IPS-20b (cell line): ENCODE measurements around the gene RXFP4.
A peak's percentile ranks its signal among the peaks of the same experiment; 100 is the strongest.
"Not testable (repeated sequence)": the region's sequence is repeated elsewhere in the genome, so short reads cannot be mapped to it uniquely, and the experiment has no call there.

Experiments used
- H3K27ac ChIP-seq: one replicate; pipeline ENCODE4 v1.5.1; 2013; ENCODE audit warnings: low read length
- H3K27me3 ChIP-seq: 2 replicates; pipeline ENCODE4 v1.6.1; 2013; ENCODE audit warnings: mild to moderate bottlenecking, low read length, inconsistent platforms; ENCODE audit not compliant: insufficient read depth
- H3K36me3 ChIP-seq: 2 replicates; pipeline ENCODE4 v1.6.1; 2013; ENCODE audit warnings: low read depth, mild to moderate bottlenecking, inconsistent platforms, low read length, moderate library complexity; ENCODE audit not compliant: insufficient read depth
- H3K4me1 ChIP-seq: 2 replicates; pipeline ENCODE4 v1.6.1; 2013; ENCODE audit warnings: mild to moderate bottlenecking, control low read depth, inconsistent platforms, low read length, moderate library complexity; ENCODE audit not compliant: insufficient read depth
- H3K4me3 ChIP-seq: 2 replicates; pipeline ENCODE4 v1.5.1; 2013; ENCODE audit warnings: mild to moderate bottlenecking, low read length, inconsistent platforms
- H3K9ac ChIP-seq: 2 replicates; pipeline ENCODE4 v1.6.1; 2013; ENCODE audit warnings: low read depth, mild to moderate bottlenecking, inconsistent platforms, low read length, moderate library complexity
- H3K9me3 ChIP-seq: 2 replicates; pipeline ENCODE4 v1.6.1; 2013; ENCODE audit warnings: mild to moderate bottlenecking, low read depth, low read length, inconsistent platforms; ENCODE audit not compliant: insufficient read depth

Gene RXFP4

GRCh38 chr1:155983191-155984024 lies 42.0 kb downstream of the RXFP4 start:
- Histone ChIP-seq H3K27ac (peak overlapping the region; percentile 11), H3K4me1 (peaks cover 23% of the 10 kb centered on the region; the same call in 1 of the 2 replicates), H3K36me3 (no peaks in the 10 kb centered on the region), H3K27me3 (no peaks in the 10 kb centered on the region), H3K9ac (peak overlapping the region; percentile 66; the same call in 1 of the 2 replicates), H3K4me3 (peak overlapping the region; percentile 50; the same call in 1 of the 2 replicates), H3K9me3 (no peaks in the 10 kb centered on the region)

GRCh38 chr1:155984341-155984740 lies 42.9 kb downstream of the RXFP4 start:
- H3K4me3 ChIP-seq = peak overlapping the region; percentile 50; the same call in 1 of the 2 replicates
- H3K27me3 ChIP-seq = no peaks in the 10 kb centered on the region
- peak overlapping the region; percentile 11 for H3K27ac ChIP-seq
- no peaks in the 10 kb centered on the region for H3K9me3 ChIP-seq
- peak overlapping the region; percentile 66; the same call in 1 of the 2 replicates for H3K9ac ChIP-seq
- peaks cover 18% of the 10 kb centered on the region; the same call in 1 of the 2 replicates for H3K4me1 ChIP-seq
- no peaks in the 10 kb centered on the region for H3K36me3 ChIP-seq

- not testable (repeated sequence) for H3K9me3 ChIP-seq, H3K9ac ChIP-seq, H3K36me3 ChIP-seq, H3K27me3 ChIP-seq, H3K27ac ChIP-seq
- Histone ChIP-seq H3K4me1 (peaks cover 17% of the 10 kb centered on the region; the same call in 1 of the 2 replicates), H3K4me3 (peak overlapping the region; percentile 50; the same call in 1 of the 2 replicates)
Measured at GRCh38 chr1:155984903-155985645, 43.6 kb downstream of the RXFP4 start.

- no peak overlapping the region for H3K27ac ChIP-seq
- H3K9me3 ChIP-seq = no peaks in the 10 kb centered on the region
- no peaks in the 10 kb centered on the region for H3K27me3 ChIP-seq
- H3K36me3 ChIP-seq = no peaks in the 10 kb centered on the region
- no peak overlapping the region for H3K9ac ChIP-seq
- H3K4me3 ChIP-seq = no peak overlapping the region
- H3K4me1 ChIP-seq = 0 out of 2 replicates have a peak, but pooled peaks cover 2% of the 10 kb centered on the region
Measured at GRCh38 chr1:155989242-155990004, 48.0 kb downstream of the RXFP4 start.

GRCh38 chr1:155990005-155990739 lies 48.7 kb downstream of the RXFP4 start:
- Histone ChIP-seq H3K27me3 (no peaks in the 10 kb centered on the region), H3K4me1 (no peaks in the 10 kb centered on the region), H3K27ac (no peak overlapping the region), H3K4me3 (no peak overlapping the region), H3K36me3 (no peaks in the 10 kb centered on the region), H3K9me3 (no peaks in the 10 kb centered on the region), H3K9ac (no peak overlapping the region)
